Measurements from ENCODE around the gene DPH2.

The DPH2 gene

DNA sequence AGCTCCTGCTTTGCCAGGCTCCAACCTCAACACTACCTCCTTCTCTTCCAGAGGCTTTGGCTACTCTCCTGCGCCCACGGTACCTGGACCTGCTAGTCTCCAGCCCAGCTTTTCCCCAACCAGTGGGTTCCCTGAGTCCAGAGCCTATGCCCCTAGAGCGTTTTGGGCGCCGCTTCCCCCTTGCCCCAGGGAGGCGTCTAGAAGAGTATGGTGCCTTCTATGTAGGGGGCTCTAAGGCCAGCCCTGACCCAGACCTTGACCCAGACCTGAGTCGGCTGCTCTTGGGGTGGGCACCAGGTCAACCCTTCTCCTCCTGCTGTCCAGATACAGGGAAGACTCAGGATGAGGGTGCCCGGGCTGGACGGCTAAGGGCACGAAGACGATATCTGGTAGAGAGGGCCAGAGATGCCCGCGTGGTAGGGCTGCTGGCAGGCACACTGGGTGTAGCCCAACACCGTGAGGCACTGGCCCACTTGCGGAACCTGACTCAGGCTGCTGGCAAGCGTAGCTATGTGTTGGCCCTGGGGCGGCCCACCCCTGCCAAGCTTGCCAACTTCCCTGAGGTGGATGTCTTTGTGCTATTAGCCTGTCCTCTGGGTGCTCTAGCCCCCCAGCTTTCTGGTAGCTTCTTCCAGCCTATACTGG, 1.6 kb downstream of the DPH2 start:
- no peak for DNase-seq (ENCODE audit: low spot score)
- no peak for TF ChIP-seq CTCF (IDR thresholded peaks at IDR 0.05; ENCODE audit: extremely low read depth, insufficient read depth, missing control alignments)
- in situ Hi-C loops (cut with MboI; ENCODE audit: low pct_unique_long_range_greater_than_20kb, low sequenced_read_pairs, unreplicated experiment): no loop called here

- no peak for DNase-seq (ENCODE audit: low spot score)
- no peak for TF ChIP-seq CTCF (IDR thresholded peaks at IDR 0.05; ENCODE audit: extremely low read depth, insufficient read depth, missing control alignments)
- in situ Hi-C loops (cut with MboI; ENCODE audit: low pct_unique_long_range_greater_than_20kb, low sequenced_read_pairs, unreplicated experiment): no loop called here
These were observed 4.2 kb downstream of the DPH2 start for GRCh38 chr1:43973981-43974442.

- in situ Hi-C loops (cut with MboI; ENCODE audit: low pct_unique_long_range_greater_than_20kb, low sequenced_read_pairs, unreplicated experiment): no loop called here
- TF ChIP-seq CTCF (IDR thresholded peaks at IDR 0.05; ENCODE audit: extremely low read depth, insufficient read depth, missing control alignments): peak; percentile 17
These were observed 4.8 kb downstream of the DPH2 start, which contains the start of gene ATP6V0B for GRCh38 chr1:43974443-43975248. Gene ATP6V0B (plus strand): TSS chr1:43974960. CDS start chr1:43975041, 81 bp downstream.

GRCh38 chr1:43975249-43975961, 5.6 kb downstream of the DPH2 start:
- in situ Hi-C loops (cut with MboI; ENCODE audit: low pct_unique_long_range_greater_than_20kb, low sequenced_read_pairs, unreplicated experiment): no loop called here
- DNase-seq (ENCODE audit: low spot score): peak; percentile 68
- TF ChIP-seq CTCF (IDR thresholded peaks at IDR 0.05; ENCODE audit: extremely low read depth, insufficient read depth, missing control alignments): no peak

More at GRCh38 chr1:43974443-43975248, 4.8 kb downstream of the DPH2 start, which contains the start of gene ATP6V0B:
- DNase-seq (ENCODE audit: low spot score): peak; percentile 98

GRCh38 chr1:43976045-43976444, 6.2 kb downstream of the DPH2 start:
- in situ Hi-C loops (cut with MboI; ENCODE audit: low pct_unique_long_range_greater_than_20kb, low sequenced_read_pairs, unreplicated experiment): no loop called here
- DNase-seq (ENCODE audit: low spot score): no peak
- no peak for TF ChIP-seq CTCF (IDR thresholded peaks at IDR 0.05; ENCODE audit: extremely low read depth, insufficient read depth, missing control alignments)

- no peak for TF ChIP-seq CTCF (IDR thresholded peaks at IDR 0.05; ENCODE audit: extremely low read depth, insufficient read depth, missing control alignments)
- in situ Hi-C loops (cut with MboI; ENCODE audit: low pct_unique_long_range_greater_than_20kb, low sequenced_read_pairs, unreplicated experiment): no loop called here
- no peak for DNase-seq (ENCODE audit: low spot score)
These were observed 7.1 kb downstream of the DPH2 start for GRCh38 chr1:43976890-43977289.

Data from GM13977 (cell line).